SKM-1 (cell line): ENCODE data around the gene SERPINH1.
A peak's percentile ranks its signal among the peaks of the same experiment; 100 is the strongest.

Source experiments
- DNase-seq: peaks from one replicate; lab custom pipeline; 2025; ENCODE audit not compliant: unreplicated experiment; lab: John Stamatoyannopoulos, UW

Gene SERPINH1

DNA sequence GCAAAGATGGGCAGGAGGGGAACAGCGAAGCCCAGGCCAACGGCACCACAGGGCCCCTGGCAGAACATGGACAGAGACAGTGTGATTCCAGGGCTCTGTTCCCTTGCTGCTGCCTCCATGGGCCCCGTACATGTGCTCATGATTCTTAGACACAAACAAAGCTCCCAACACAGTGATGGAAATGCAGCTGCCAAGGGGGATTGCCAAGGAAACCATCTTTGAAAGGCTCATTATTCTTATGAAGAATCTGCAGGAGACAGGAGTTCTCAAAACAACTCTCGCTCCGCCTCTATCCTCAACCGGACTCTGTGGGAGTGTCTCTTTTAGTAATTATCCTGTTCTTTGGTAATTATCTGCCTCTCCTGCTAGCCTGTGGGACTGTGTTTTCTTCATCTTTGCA, 32.2 kb downstream of the SERPINH1 start:
- no peak for DNase-seq

DNA sequence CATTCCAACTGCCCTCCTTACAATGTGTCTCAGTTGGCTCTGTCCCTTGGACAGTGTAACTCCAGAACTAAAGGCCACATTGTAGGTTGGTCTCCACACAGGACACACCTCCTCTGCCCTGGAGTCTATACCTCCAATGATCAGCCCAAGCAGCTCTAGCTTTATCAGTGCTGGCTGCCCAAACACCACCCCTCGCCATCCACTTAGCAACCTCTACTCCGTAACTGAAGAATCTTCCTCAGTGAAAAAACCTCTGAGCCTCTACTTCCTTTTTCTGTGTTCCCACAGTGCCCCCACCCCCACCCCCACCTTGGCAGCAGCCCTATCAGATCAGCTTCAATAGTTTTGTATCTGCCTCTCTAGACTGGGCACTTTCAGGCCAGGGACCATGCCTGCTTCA, 33.4 kb downstream of the SERPINH1 start:
- peak; percentile 25 for DNase-seq

DNA sequence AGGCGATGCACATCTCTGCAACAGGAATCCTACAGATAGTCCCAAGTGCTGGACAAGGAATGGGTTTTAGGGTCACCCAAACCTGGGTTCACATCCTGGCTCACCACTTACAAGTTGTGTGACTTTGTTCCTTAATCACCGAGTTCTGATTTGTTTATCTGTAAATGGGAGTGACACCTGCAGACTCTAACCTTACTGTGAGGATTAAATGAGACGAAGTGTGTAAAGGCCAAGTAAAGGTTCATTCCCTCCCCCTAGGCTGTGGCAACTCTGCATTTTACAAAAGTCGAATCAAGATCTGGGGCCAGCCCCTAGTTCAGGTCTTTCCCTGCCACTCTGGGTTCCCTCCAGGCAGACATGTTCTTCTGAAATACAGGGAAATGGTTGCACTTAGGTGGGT, 34.9 kb downstream of the SERPINH1 start:
- no peak for DNase-seq

DNA sequence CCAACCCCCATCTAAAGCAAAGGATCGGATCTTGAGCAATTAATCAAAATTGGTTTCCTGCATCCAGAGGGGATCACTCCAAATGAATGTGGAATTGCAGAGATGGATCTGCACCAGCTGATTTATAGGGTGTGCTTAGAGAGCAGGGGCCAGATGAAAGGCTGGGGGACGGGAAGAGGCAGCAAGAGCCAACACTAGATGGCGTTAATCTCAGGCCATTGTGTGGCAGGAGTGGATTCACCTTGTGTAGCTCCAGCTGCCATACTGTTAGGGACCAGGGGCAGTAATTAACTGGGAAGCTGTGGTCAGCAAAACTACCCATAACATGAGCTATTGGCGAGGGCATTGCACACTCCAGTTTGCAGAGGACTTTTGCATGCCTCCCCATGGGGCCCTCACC, 35.6 kb downstream of the SERPINH1 start:
- peak; percentile 52 for DNase-seq

DNA sequence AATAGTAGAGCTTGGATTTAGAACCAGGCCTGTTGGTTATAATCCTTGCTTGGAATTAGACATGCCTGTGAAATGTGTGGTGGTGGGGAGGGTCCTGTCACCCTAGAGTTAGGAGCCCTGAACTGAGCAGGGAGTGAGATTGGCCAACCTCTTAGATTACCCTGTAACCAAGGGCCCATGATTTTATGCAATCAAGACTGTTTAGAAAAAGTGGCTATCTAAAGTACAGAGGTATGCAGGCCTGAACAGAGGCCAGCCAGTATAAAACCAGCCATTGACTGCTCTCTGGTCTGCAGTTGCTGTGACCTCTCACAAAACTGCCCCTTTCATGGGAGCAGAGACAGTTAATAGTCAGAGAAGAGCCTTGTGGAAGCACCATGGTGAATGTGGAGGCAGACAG, 36.2 kb downstream of the SERPINH1 start:
- DNase-seq: no peak

DNA sequence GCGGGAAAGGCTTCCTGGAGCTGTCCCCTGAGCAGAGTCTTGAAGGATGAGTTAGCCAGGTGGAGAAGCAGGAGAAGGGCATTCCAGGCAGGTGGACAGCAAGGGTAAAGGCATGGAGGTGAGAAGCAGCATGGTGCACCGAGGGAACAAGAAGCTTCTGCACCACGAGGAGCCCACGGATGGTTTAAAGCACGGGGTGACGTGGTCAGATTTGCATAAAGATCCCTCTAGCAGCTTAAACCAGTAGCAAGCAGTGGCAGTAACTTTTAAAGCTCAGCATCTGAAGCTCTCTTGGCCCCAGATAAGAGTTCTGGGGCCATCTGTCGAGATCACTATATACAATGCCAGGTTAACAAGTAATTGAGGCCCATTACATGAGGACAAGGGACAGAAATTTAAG, 36.8 kb downstream of the SERPINH1 start:
- no peak for DNase-seq

DNA sequence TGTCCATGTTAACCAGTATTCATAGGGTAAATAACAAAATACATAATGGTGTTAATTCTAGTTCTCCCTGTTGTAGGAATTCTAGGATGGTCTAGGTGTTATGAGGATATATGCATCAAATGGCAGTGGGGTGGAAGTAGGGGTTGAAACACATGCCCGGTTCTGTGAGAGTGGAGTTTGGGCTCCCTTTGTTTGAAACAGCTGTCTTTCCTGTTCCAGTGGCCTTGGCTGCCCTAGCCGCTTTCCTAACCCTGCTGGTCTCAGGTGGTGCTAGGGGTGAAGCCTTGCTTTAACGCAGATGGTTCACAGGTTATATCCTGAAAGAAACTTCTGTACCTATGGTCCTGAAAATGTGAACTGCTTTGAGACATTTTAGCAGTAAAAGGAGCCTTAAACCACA, 38.3 kb downstream of the SERPINH1 start:
- no peak for DNase-seq

DNA sequence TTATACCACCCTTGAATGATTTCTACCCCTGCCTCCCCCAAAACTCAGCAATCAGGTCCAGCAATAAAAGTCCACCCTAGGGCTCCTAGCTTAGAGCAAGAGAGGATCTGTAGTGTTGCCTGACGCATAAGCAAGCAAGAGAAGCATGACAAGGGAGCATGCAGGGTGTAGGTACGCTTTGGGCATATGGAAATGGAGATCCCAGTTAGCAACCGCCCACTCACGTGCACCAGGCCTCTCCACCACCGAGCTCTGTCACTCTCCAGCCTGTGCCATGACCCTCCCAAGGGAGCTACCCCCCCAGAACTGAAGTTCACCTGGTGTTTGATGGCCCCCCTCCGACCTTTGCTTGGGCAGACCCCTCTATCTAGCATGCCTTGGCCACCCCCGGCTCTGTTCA, 39.4 kb downstream of the SERPINH1 start:
- no peak for DNase-seq

DNA sequence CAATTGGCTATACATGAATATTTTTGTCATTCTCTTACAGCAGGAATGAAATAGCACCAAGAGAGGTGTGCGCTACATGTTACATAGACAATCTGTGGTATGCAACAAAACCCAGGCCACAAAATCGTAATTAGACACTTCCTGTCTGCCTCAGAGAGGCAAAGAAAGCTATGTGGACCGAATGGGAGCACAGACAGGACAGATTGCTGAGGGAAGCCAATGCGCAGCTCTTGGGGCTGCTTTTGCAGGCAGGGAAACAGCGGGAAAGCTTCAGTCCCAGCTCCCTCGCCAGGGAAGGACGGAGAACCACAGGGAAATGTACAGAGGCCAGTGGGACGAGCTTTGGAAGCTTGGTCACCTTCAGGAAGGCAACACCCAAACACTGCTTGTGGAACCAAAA, 40.9 kb downstream of the SERPINH1 start:
- no peak for DNase-seq

DNA sequence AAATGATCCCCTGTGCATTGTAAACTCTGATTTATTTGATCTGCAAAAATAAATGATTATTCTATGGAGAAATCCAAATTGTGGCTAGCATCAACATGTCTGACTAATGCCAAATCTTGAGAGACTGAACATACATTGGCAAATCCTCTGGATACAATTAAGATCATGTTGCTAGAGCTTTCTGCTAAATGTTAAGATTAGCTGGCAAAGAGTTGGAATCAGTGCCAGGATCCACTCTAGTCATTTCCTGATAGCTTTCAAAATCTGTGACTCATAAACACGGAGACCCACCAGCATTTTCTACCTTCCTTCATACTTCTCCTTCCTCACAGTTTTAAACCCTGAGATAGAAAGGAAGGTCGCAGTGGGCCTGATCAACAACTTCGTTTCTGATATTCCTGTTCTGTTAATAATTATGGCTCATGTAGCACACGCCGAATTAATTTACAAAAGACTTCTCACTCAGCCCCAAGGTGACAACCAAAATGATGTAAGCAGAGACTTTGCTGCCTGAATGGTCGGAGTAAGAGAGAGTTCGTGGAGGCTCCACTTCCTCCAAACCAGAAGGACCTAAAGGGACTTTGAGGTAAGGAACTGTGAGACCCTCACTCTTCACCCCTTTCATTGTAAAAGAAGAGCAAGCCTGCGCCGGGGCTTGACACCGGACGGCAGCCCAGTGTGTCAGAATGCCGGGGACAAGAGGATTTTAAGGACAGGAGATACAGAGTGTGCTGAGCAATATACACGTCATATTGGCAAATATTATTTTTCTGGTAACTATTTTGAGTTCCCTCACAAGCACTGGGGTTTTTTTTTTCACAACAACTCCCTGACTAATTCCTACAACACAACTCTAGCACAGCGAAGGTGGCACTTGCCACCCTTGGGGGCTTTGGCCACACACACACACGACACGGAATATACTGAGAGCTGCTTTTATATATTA, 42.0 kb downstream of the SERPINH1 start:
- DNase-seq: no peak

DNA sequence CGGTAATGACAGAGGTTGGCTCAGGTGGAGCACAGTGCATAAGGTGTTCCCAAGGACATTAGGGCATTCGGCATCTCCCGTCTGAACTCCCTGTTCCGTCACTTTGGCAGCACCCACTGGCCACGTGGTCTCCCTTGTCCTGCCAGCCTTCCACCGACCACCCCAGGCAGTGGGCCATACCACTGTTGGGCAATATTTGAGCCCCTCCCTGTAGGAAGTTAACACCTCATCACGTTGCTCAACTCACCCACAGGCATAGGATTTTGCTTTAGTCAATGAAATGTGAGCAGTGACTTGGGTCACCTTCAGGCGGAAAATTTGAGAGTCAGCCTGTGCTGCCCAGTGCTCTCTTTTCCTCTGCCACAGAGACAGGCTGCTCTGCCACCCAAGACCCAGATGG, 44.0 kb downstream of the SERPINH1 start:
- no peak for DNase-seq

DNA sequence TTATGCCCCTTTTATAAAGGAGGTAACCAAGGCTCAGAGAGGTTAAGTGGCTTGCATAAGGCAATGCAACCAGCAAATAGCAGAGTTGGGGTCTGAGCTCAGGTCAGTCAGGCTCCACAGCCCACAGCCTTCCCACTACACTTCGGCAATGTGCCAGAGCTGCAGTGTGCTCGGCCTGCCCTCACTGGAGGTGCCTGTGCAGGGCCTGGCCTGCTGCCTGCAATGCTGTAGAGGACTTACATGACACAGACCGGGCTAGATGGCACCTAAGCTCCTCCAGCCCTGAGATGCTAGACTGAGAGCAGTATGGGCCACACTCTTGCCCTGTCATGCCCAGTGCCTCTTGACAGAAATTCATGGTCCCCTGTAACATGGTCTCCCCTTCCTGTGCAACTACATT, 49.8 kb downstream of the SERPINH1 start:
- DNase-seq: no peak

DNA sequence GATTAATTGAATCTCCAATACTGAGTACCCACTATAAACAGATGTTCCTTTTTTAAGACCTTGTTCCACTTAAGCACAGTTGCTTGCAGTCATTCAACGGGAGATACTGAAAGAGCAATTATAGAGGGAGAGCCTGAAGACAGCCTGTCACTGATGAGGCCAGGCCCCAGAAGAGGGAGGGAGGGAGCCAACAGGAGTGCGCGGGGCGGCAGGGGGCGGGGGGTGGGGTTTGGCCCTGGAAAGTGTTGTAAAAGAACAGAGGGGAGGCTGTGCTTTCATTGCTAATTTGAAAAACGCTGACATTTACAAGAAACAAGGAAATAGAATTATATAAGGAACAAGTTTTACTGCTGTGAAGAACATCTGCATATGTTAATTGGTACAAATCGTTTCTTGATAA, 53.7 kb downstream of the SERPINH1 start:
- no peak for DNase-seq

DNA sequence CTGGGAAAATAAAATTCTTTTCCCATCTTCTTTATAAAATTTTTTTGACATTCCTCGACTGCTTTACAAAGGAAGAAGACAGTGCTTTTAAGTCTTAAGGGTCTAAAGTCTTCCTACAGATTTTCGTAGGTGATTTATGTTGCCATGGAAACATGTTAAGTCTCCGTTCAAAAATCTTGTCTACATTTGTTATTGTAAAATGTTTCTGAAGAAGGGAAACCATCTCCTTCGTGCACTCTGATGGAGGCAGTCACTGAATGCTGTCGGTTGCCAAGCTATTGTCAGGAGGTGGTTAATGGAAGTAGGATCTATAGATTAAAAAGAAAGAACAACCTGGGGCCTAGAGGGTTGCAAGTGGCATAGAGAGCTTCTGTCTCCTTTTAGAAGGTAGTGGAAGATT, 54.2 kb downstream of the SERPINH1 start:
- DNase-seq: no peak
